Dendritic cell treated with granulocyte-macrophage colony-stimulating factor and Interleukin-4, amounts not matched to agents 40 ng/mL and 50 ng/mL, for 4 days (primary cell): ENCODE results near the gene TSC22D3.
A peak's percentile ranks its signal among the peaks of the same experiment; 100 is the strongest.
"Not testable (repeated sequence)": the region's sequence is repeated elsewhere in the genome, so short reads cannot be mapped to it uniquely, and the experiment has no call there.

Experiments
- H3K27ac Mint-ChIP-seq: one replicate; pipeline ENCODE4 v1.8.0; 2022; ENCODE audit warnings: mild to moderate bottlenecking, mixed read lengths
- H3K27me3 Mint-ChIP-seq: one replicate; pipeline ENCODE4 v1.8.0; 2022; ENCODE audit warnings: mild to moderate bottlenecking, mixed read lengths
- H3K36me3 Mint-ChIP-seq: one replicate; pipeline ENCODE4 v1.8.0; 2022; ENCODE audit warnings: low read depth, mixed read lengths
- H3K4me1 Mint-ChIP-seq: one replicate; pipeline ENCODE4 v1.8.0; 2022; ENCODE audit warnings: low read depth, mixed read lengths
- H3K4me3 Mint-ChIP-seq: one replicate; pipeline ENCODE4 v1.8.0; 2022; ENCODE audit warnings: mild to moderate bottlenecking, moderate library complexity, mixed read lengths
- H3K9me3 Mint-ChIP-seq: one replicate; pipeline ENCODE4 v1.8.0; 2022; ENCODE audit warnings: mixed read lengths
- intact Hi-C: fragments of 100-400 bp; cut with micrococcal nuclease; formaldehyde crosslinking; loops from one replicate; pipeline ENCODE4 v1.15.0; 2022

Gene TSC22D3

DNA sequence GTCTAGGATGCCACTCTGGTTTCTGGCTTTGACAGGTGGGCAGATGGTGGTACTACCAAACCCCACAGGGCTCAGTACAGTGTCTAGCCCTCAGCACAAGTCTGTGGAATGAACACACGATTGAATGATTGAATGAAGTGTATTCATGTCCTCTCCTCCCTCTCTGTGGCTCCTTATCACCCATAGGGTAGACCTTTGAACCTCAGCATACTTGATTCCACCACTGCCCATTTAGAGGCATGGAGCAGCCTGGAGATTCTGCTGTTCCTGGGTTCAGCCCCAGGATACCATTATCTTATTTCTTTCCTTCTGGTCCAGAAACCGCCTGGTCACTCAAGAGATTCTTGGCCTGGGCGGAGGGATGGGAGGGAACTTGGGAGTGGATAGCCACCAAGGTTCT lies 93.3 kb downstream of the TSC22D3 start:
- Mint-ChIP-seq H3K4me1 (peaks cover 78% of the 10 kb centered on the region), H3K27me3 (no peaks in the 10 kb centered on the region), H3K9me3 (no peaks in the 10 kb centered on the region), H3K36me3 (no peaks in the 10 kb centered on the region), H3K27ac (peak overlapping the region; percentile 18), H3K4me3 (no peak overlapping the region)
- intact Hi-C loops = no loop called here

DNA sequence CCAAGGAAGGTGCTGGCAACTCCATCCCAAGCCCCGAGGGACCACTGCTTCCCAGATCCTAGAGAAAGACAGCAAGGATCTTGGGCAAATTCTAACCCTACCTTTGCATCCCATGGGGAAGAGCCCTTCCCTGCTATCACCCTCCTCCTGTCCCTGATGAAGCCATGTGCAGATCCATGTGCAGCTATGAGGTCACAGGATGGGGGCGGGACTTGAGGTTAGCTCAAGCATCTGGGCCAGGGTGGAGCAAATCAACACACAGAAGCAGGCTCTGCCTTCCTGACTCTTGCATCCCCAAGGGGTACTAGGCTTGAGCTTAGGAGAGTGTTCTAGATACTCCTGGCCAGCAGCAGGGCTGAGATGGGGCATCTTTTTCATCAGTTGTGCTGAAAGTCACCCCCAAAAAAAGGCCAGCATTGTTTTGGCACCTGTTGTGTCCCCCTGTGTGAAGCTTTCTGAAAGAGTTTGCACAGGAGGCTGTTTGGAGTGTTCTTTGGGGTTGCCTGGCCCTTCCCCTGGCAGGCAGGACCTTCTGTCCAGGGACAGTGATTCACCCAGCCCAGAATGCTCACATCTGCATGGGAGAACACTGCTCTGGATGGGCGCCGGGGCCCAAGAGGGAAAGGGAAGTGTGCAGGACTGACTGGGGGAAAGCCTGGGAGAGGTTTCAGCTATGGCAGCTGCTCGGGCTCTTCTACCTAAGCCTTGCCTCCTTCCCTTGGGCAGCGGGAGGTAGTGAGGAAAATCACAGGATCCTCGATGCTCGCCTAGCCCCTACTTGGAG lies 96.4 kb downstream of the TSC22D3 start:
- Mint-ChIP-seq H3K36me3 (no peaks in the 10 kb centered on the region), H3K9me3 (no peaks in the 10 kb centered on the region), H3K4me1 (peaks cover 81% of the 10 kb centered on the region), H3K27me3 (no peaks in the 10 kb centered on the region), H3K4me3 (no peak overlapping the region), H3K27ac (peak overlapping the region; percentile 60)
- intact Hi-C loops = no loop called here

DNA sequence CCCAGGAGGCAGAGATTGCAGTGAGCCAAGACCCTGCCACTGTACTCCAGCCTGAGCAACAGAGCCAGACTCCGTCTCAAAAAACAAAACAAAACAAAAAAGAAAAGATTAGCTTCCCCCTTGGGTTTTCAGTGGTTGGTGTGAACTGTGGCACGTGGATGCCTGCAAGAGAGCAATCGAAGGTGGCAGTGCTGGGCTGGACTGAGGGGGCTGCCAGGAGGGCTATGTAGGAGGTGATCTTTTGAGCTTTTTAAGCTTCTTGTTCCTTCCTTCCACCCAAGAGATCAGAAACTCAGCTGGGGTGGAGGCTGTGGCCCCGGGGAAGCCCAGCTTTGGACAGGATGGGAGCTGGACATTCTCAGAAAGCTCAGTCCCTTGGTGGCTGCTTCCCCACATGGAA lies 97.7 kb downstream of the TSC22D3 start:
- intact Hi-C loops = loop anchor here (1.0 kb wide), 1 partner anchor 39 kb away; no protein-coding TSS in a partner anchor
- peak overlapping the region; percentile 95 for H3K27ac Mint-ChIP-seq
- H3K27me3 Mint-ChIP-seq = no peaks in the 10 kb centered on the region
- H3K4me3 Mint-ChIP-seq = no peak overlapping the region
- H3K4me1 Mint-ChIP-seq = peaks cover 80% of the 10 kb centered on the region
- no peaks in the 10 kb centered on the region for H3K9me3 Mint-ChIP-seq
- no peaks in the 10 kb centered on the region for H3K36me3 Mint-ChIP-seq

DNA sequence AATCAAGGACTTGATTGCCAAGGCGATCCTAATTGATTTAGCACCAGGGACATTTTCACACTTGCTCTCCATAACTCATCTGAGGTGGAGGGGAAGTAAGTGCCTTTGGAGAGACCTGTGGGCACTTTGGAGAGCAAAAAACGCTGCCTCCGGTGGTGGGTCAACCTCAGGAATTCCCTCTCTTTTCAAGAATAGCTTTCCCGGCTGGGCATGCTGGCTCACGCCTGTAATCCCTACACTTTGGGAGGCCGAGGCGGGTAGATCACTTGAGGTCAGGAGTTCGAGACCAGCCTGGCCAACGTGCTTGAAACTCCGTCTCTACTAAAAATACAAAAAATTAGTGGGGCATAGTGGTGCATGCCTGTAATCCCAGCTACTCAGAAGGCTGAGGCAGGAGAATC lies 98.1 kb downstream of the TSC22D3 start:
- intact Hi-C loops = loop anchor here (1.0 kb wide), 1 partner anchor 40 kb away; no protein-coding TSS in a partner anchor
- H3K27ac Mint-ChIP-seq = peak overlapping the region; percentile 95
- H3K27me3 Mint-ChIP-seq = no peaks in the 10 kb centered on the region
- no peaks in the 10 kb centered on the region for H3K36me3 Mint-ChIP-seq
- no peak overlapping the region for H3K4me3 Mint-ChIP-seq
- peaks cover 77% of the 10 kb centered on the region for H3K4me1 Mint-ChIP-seq
- H3K9me3 Mint-ChIP-seq = no peaks in the 10 kb centered on the region

DNA sequence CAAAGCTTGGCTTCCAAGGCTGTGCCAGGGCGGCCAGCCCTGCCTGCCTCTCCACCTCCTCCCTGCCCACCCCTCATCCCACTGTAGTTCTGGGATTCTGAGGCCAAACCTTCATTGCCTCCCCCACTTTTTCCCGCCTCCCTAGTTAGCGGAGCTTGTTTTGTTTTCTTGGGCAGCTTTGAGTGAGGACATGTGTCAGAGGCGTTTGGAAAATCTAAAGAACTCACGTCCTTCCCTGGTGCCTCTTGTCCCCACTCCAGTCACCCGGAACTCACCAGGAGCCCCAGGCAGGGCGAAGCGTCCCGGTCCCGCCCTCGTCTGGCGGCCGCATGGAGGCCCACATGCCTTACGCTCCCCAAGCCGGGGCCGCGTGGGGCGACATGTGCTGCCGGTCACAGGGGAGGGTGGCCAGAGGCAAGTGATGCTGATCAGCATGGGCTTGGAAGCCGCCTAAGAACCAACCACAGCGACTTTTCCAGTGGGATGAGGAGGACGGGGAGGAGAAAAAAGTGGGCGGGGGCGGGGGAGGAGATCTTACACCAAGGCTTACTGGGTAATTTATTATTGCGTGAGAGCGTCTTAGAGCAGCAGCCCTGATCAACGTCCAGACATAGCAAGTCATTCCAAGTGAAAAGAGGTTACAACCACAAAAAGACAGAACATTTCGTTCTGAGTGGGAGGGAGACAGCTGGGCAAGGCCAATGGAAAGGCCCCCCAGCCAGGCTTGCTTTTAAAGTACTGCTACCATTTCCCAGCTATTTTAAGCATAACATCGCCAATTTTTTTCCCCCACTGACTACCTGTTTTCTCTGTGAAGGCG lies 98.8 kb downstream of the TSC22D3 start:
- H3K27ac Mint-ChIP-seq = peak overlapping the region; percentile 95
- peak overlapping the region; percentile 83 for H3K4me3 Mint-ChIP-seq
- H3K27me3 Mint-ChIP-seq = no peaks in the 10 kb centered on the region
- intact Hi-C loops = loop anchor here (1.0 kb wide), 1 partner anchor 41 kb away; no protein-coding TSS in a partner anchor
- H3K36me3 Mint-ChIP-seq = no peaks in the 10 kb centered on the region
- H3K4me1 Mint-ChIP-seq = peaks cover 76% of the 10 kb centered on the region
- no peaks in the 10 kb centered on the region for H3K9me3 Mint-ChIP-seq

DNA sequence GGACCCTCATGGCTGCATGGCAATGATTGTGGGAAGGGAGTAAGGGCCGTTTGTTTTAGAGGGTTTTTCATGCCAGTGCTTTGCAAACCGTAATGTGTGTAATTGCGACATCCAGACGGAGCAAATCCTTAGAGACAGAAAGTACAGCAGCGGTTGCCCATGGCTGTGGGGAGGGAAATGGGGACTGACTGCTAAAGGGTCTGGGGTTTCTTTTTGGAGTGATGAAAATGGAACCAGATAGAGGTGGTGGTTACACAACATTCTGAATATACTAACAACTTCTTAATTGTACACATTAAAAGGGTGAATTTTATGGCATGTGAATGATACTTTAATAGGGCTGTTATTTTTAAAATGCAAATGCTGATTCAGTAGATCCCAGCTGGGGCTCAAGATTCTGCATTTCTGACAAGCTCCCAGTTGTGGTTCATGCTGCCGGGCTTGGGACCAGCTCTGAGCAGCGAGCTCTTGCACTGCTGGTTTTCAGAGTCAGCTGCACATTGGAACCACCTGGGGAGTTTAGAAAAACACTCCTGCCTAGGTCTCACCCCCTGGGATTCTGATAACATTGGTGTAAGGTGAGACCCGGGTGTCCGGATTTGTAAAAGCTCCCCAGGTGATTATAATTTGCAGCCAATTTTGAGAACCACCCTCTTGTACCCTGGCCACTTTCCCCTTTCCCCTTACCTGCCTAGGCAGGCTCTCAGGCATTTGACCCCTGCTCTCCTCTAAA lies 99.6 kb downstream of the TSC22D3 start:
- Mint-ChIP-seq H3K4me1 (peaks cover 75% of the 10 kb centered on the region), H3K27me3 (no peaks in the 10 kb centered on the region), H3K9me3 (no peaks in the 10 kb centered on the region), H3K27ac (peak overlapping the region; percentile 95), H3K4me3 (peak overlapping the region; percentile 83), H3K36me3 (no peaks in the 10 kb centered on the region)
- intact Hi-C loops = no loop called here

DNA sequence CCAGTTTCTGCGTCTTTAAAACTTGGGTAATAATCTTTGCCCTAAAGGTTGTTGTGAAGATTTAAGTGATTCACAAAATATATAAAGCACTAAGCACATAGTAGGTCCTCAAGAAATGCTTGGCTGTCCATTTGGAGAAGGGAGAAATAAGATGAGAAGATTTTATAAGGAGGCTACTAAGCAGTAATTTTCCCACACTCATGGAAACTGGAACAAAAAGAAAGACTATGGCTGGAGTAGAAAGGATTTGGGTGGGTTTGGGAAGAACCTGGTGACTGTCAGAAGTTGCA lies 100.3 kb downstream of the TSC22D3 start:
- Mint-ChIP-seq H3K27me3 (no peaks in the 10 kb centered on the region), H3K27ac (peak overlapping the region; percentile 95), H3K9me3 (no peaks in the 10 kb centered on the region), H3K36me3 (no peaks in the 10 kb centered on the region), H3K4me3 (peak overlapping the region; percentile 83), H3K4me1 (peaks cover 68% of the 10 kb centered on the region)
- intact Hi-C loops = no loop called here

DNA sequence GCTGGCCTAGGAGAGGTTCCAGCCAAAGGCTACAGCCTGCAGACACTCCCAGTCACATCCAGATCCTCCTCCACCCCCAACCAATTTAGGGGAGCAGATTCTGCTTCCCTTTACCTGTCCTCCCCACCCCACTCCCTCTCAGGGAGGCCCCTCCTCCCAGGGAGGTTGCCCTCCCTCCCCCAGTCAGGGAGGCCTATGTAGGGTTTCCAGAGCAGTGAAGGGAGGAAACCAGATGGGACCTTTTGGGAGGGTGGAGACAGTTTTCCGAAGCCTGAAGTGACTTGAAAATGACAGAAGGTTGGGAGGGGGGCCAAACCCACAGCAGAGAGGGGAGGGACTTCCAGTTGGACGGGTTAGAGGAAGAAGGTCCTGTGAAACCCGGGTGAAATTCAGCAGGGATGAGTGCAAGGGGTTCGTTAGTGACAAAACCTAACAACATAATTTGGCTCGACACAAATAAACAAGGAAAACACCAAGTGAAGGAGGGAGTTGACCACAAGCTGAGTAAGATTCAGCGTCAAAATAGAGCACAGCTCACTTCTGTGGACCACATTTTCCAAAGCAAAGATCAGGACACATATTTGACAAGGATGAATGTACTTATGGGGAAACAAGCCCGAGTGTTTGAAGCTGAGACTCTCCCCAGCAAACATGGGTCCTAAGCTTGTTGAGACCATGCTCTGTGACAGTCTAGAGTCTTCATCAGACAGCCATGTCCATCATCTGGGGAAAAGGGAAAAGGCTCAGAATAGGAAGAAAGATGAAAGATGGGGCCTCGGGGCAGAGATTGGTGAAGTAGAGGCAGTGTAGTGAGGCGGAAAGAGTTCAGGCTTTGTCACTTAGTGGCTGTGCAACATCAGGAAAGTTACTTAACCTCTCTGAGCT lies 100.9 kb downstream of the TSC22D3 start:
- Mint-ChIP-seq H3K36me3 (no peaks in the 10 kb centered on the region), H3K27ac (peak overlapping the region; percentile 95), H3K9me3 (no peaks in the 10 kb centered on the region), H3K4me1 (peaks cover 62% of the 10 kb centered on the region), H3K4me3 (peak overlapping the region; percentile 24), H3K27me3 (no peaks in the 10 kb centered on the region)
- intact Hi-C loops = no loop called here

DNA sequence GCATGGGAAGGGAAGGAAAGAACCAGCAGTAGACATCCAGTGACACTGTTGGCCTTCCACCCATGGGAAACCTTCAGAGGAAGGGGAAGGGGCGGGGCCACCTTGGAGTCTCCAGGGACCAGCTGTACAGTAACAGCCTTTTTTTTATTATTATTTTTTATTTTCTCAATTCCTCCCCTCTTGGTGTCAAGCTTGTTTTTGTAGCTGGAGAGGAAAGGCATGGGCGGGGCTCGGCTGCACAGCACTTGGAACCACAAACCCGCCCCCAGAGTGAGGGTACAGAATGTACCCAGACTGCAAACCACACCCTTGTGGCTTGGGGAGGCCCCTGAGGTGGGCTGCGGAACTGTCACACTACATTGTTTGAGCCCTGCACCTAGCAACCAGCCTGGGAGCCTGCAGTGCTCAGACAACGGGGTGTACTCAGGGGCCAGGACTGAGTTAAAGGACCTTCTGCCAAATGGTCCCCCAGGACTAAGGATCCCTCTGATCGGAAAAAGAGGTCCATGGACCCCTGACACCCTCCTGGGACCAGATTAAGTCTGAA lies 101.6 kb downstream of the TSC22D3 start:
- intact Hi-C loops = no loop called here
- peaks cover 55% of the 10 kb centered on the region for H3K4me1 Mint-ChIP-seq
- H3K9me3 Mint-ChIP-seq = no peaks in the 10 kb centered on the region
- H3K4me3 Mint-ChIP-seq = no peak overlapping the region
- H3K27ac Mint-ChIP-seq = peak overlapping the region; percentile 95
- H3K27me3 Mint-ChIP-seq = no peaks in the 10 kb centered on the region
- no peaks in the 10 kb centered on the region for H3K36me3 Mint-ChIP-seq

DNA sequence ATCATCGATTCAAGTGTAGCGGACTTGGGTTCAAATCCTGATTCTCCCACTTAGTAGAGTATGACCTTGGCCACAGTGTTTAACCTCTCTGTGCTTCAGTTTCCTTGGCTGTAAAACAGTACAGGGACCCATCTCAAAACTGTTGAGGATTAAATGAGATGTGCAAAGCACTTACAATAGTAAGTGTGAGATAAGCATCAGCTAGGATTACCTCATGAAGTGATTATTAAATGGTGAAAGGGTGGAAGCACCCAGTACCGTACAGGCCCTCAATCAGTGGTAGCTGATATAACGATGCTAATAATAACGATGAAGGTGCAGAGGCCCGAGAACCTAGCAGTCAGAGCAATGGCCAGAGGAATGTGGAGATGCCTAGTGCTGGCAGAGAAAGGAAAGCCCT lies 102.2 kb downstream of the TSC22D3 start:
- Mint-ChIP-seq H3K9me3 (no peaks in the 10 kb centered on the region), H3K27me3 (no peaks in the 10 kb centered on the region), H3K36me3 (no peaks in the 10 kb centered on the region), H3K4me3 (no peak overlapping the region), H3K27ac (peak overlapping the region; percentile 95), H3K4me1 (peaks cover 49% of the 10 kb centered on the region)
- intact Hi-C loops = no loop called here

DNA sequence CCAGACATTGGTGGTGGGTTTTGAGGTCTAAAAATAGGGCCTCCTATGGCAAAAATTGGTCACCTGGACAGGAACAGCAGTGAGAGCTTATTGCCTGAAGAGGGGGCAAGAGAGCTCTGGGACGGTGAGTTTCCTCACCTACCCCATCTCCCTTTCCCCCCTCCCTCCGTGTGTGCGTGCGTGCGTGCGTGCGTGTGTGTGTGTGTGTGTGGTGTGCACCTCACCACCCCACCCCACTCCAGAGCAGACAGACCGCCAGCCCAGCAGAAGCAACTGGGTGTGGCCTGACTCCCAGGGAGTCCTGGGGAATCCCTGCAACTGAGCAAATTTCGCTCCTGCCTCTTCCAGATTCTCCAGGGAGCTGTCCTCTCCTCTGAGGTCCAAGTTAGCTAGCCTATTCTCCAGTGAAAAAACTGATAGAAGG lies 102.6 kb downstream of the TSC22D3 start:
- intact Hi-C loops = loop anchor here (1.0 kb wide), 1 partner anchor 45 kb away; no protein-coding TSS in a partner anchor
- no peaks in the 10 kb centered on the region for H3K9me3 Mint-ChIP-seq
- no peaks in the 10 kb centered on the region for H3K27me3 Mint-ChIP-seq
- no peaks in the 10 kb centered on the region for H3K36me3 Mint-ChIP-seq
- peaks cover 44% of the 10 kb centered on the region for H3K4me1 Mint-ChIP-seq
- H3K27ac Mint-ChIP-seq = peak overlapping the region; percentile 95
- H3K4me3 Mint-ChIP-seq = no peak overlapping the region

DNA sequence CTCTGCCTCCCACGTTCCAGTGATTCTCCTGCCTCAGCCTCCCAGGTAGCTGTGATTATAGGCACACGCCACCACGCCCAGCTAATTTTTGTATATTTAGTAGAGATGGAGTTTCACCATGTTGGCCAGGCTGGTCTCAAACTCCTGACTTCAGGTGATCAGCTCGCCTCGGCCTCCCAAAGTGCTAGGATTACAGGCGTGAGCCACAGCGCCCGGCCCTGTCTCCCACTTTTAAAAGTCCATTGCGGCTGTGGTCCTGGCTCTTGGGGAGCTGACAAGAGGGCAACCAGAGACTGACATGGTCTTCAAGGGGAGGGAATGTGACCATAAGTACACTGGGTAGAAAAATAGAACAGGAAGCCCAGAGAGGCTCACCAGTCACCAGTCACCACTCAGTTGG lies 104.3 kb downstream of the TSC22D3 start:
- H3K4me1 Mint-ChIP-seq = peaks cover 32% of the 10 kb centered on the region
- H3K27ac Mint-ChIP-seq, H3K9me3 Mint-ChIP-seq, H3K27me3 Mint-ChIP-seq, H3K4me3 Mint-ChIP-seq, intact Hi-C loops, H3K36me3 Mint-ChIP-seq: not testable (repeated sequence)
